ENCODE results near the gene FBXW8.

Gene FBXW8

GRCh38 chr12:116926283-116927243, 15.8 kb downstream of the FBXW8 start:
- DNase-seq: no peak

GRCh38 chr12:116927244-116927940, 16.6 kb downstream of the FBXW8 start:
- no peak for DNase-seq

- DNase-seq: no peak
Observed at GRCh38 chr12:116928504-116928903, 17.8 kb downstream of the FBXW8 start.

GRCh38 chr12:116929885-116930284, 19.1 kb downstream of the FBXW8 start:
- DNase-seq: no peak

GRCh38 chr12:116931665-116932064, 20.9 kb downstream of the FBXW8 start:
- DNase-seq: no peak

- DNase-seq: no peak
Observed at GRCh38 chr12:116933091-116933490, 22.3 kb downstream of the FBXW8 start.

GRCh38 chr12:116933512-116934246, 22.9 kb downstream of the FBXW8 start:
- no peak for DNase-seq

GRCh38 chr12:116934908-116935705, 24.4 kb downstream of the FBXW8 start:
- no peak for DNase-seq

GRCh38 chr12:116937640-116938039, 26.9 kb downstream of the FBXW8 start:
- no peak for DNase-seq

- DNase-seq: no peak
Observed at GRCh38 chr12:116939734-116940133, 29.0 kb downstream of the FBXW8 start.

- DNase-seq: no peak
Observed at GRCh38 chr12:116941188-116941587, 30.4 kb downstream of the FBXW8 start.

GRCh38 chr12:116943419-116944372, 32.9 kb downstream of the FBXW8 start:
- no peak for DNase-seq

- DNase-seq: no peak
Observed at GRCh38 chr12:116945886-116946550, 35.3 kb downstream of the FBXW8 start.

GRCh38 chr12:116948298-116948697, 37.5 kb downstream of the FBXW8 start:
- DNase-seq: no peak

GRCh38 chr12:116950628-116951325, 40.0 kb downstream of the FBXW8 start:
- DNase-seq: no peak

GRCh38 chr12:116954710-116955381, 44.1 kb downstream of the FBXW8 start:
- DNase-seq: no peak

GRCh38 chr12:116955382-116956021, 44.8 kb downstream of the FBXW8 start:
- DNase-seq: peak; percentile 28

- DNase-seq: no peak
Observed at GRCh38 chr12:116958402-116959197, 47.9 kb downstream of the FBXW8 start.
